HEK293T (cell line): ENCODE results near the gene SSR1.
"Not testable (repeated sequence)": the region's sequence is repeated elsewhere in the genome, so short reads cannot be mapped to it uniquely, and the experiment has no call there.

Source experiments
- CTCF ChIA-PET: fragments of 350-600 bp; formaldehyde crosslinking; extraction: SDS; loops from one replicate; lab custom pipeline; 2021; ENCODE audit warnings: antibody characterized with exemption, inconsistent platforms; lab: Yijun Ruan, JAX
- POLR2A ChIA-PET: fragments of 350-600 bp; formaldehyde crosslinking; extraction: SDS; loops from one replicate; lab custom pipeline; 2020; ENCODE audit warnings: antibody characterized with exemption, inconsistent platforms; lab: Yijun Ruan, JAX
- DNase-seq: peaks from one replicate; pipeline ENCODE4 v3.0.0; 2012; ENCODE audit warnings: mixed read lengths; ENCODE audit errors: extremely low spot score
- ARNT ChIP-seq: fragments of 450-650 bp; IDR thresholded peaks from 2 replicates; pipeline ENCODE4 v1.6.1; 2017; ENCODE audit warnings: mild to moderate bottlenecking
- BHLHE40 ChIP-seq: fragments of 450-650 bp; IDR thresholded peaks from 2 replicates; pipeline ENCODE4 v1.6.1; 2016; ENCODE audit warnings: mild to moderate bottlenecking, moderate library complexity, borderline replicate concordance
- CTBP1 ChIP-seq: fragments of 450-650 bp; IDR thresholded peaks from 2 replicates; pipeline ENCODE4 v1.6.1; 2016; ENCODE audit warnings: borderline replicate concordance
- ELF4 ChIP-seq: fragments of 450-650 bp; IDR thresholded peaks from 2 replicates; pipeline ENCODE4 v1.6.1; 2017; ENCODE audit warnings: antibody characterized with exemption
- FOXA1 ChIP-seq: fragments of 450-650 bp; IDR thresholded peaks from 2 replicates; pipeline ENCODE4 v1.6.1; 2016; ENCODE audit warnings: mild to moderate bottlenecking
- FOXK2 ChIP-seq: fragments of 450-650 bp; IDR thresholded peaks from 2 replicates; pipeline ENCODE4 v1.6.1; 2016; ENCODE audit warnings: mild to moderate bottlenecking
- FOXM1 ChIP-seq: fragments of 450-650 bp; IDR thresholded peaks from 2 replicates; pipeline ENCODE4 v1.6.1; 2017; ENCODE audit warnings: mild to moderate bottlenecking, borderline replicate concordance
- HDGF ChIP-seq: fragments of 450-650 bp; IDR thresholded peaks from 2 replicates; pipeline ENCODE4 v1.6.1; 2017; ENCODE audit warnings: antibody characterized with exemption, borderline replicate concordance
- L3MBTL2 ChIP-seq: fragments of 450-650 bp; conservative IDR thresholded peaks from 2 replicates; pipeline ENCODE4 v1.6.1; 2016; ENCODE audit warnings: mild to moderate bottlenecking
- LEF1 ChIP-seq: fragments of 450-650 bp; IDR thresholded peaks from 2 replicates; pipeline ENCODE4 v1.6.1; 2017; ENCODE audit warnings: mild to moderate bottlenecking, borderline replicate concordance
- NFRKB ChIP-seq: fragments of 450-650 bp; IDR thresholded peaks from 2 replicates; pipeline ENCODE4 v1.6.1; 2016; ENCODE audit warnings: mild to moderate bottlenecking, moderate library complexity
- SP1 ChIP-seq: fragments of 450-650 bp; IDR thresholded peaks from 2 replicates; pipeline ENCODE4 v1.6.1; 2017
- SUZ12 ChIP-seq: fragments of 450-650 bp; IDR thresholded peaks from 2 replicates; pipeline ENCODE4 v1.6.1; 2016; ENCODE audit warnings: mild to moderate bottlenecking
- TARDBP ChIP-seq: fragments of 450-650 bp; IDR thresholded peaks from 2 replicates; pipeline ENCODE4 v1.6.1; 2016
- ZNF384 ChIP-seq: fragments of 450-650 bp; IDR thresholded peaks from 2 replicates; pipeline ENCODE4 v1.6.1; 2016
- TF ChIP-seq, protein P1 (sequence below): fragments of 450-650 bp; IDR thresholded peaks from 2 replicates; pipeline ENCODE4 v1.6.1; 2016

SSR1 gene

GRCh38 chr6:7317538-7317937 lies 4.5 kb upstream of the SSR1 start:
- TF ChIP-seq SP1 (no peak), LEF1 (no peak), FOXA1 (no peak), FOXM1 (no peak), ZNF384 (no peak), ELF4 (no peak), TARDBP (no peak), ARNT (no peak), SUZ12 (no peak), L3MBTL2 (no peak), NFRKB (no peak), CTBP1 (no peak), BHLHE40 (no peak)
- TF ChIP-seq, protein P1, sequence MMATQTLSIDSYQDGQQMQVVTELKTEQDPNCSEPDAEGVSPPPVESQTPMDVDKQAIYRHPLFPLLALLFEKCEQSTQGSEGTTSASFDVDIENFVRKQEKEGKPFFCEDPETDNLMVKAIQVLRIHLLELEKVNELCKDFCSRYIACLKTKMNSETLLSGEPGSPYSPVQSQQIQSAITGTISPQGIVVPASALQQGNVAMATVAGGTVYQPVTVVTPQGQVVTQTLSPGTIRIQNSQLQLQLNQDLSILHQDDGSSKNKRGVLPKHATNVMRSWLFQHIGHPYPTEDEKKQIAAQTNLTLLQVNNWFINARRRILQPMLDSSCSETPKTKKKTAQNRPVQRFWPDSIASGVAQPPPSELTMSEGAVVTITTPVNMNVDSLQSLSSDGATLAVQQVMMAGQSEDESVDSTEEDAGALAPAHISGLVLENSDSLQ, result no peak
- no peak for DNase-seq
- CTCF ChIA-PET, result no interaction called here
- POLR2A ChIA-PET, result no interaction called here

- no peak for DNase-seq
- POLR2A ChIA-PET, result interaction anchor here (2.7 kb wide), 1 partner anchor 73 kb away, joined by 20 read pairs; the partner anchor contains the start of genes CAGE1 and RIOK1
- CTCF ChIA-PET, result interaction anchor here (0.6 kb wide), 1 partner anchor 20 kb away, joined by 4 read pairs; no protein-coding TSS in a partner anchor
- TF ChIP-seq BHLHE40, result no peak
- TF ChIP-seq L3MBTL2, result no peak
- TF ChIP-seq FOXK2, result no peak
- TF ChIP-seq ARNT, result no peak
- TF ChIP-seq LEF1, result no peak
- TF ChIP-seq CTBP1, result no peak
- TF ChIP-seq HDGF, result no peak
- no peak for TF ChIP-seq SP1
- TF ChIP-seq ELF4, result no peak
- TF ChIP-seq FOXM1, result no peak
- no peak for TF ChIP-seq TARDBP
Measured at GRCh38 chr6:7316658-7317533, 3.9 kb upstream of the SSR1 start.

- TF ChIP-seq SUZ12 (no peak), LEF1 (no peak), FOXA1 (no peak), SP1 (no peak), L3MBTL2 (no peak), BHLHE40 (no peak), HDGF (no peak), ARNT (no peak), ZNF384 (no peak), FOXM1 (no peak), FOXK2 (no peak), CTBP1 (no peak), TARDBP (no peak), ELF4 (no peak), NFRKB (no peak)
- TF ChIP-seq, protein P1, result no peak
- DNase-seq, result no peak
- POLR2A ChIA-PET, result interaction anchor here (2.7 kb wide), 1 partner anchor 74 kb away, joined by 20 read pairs; the partner anchor contains the start of genes CAGE1 and RIOK1
- CTCF ChIA-PET, result interaction anchor here (0.6 kb wide), 1 partner anchor 1710 kb away, joined by 3 read pairs; no protein-coding TSS in a partner anchor
Measured at GRCh38 chr6:7315948-7316365, 3.0 kb upstream of the SSR1 start.

- ChIA-PET POLR2A (interaction anchor here (2.3 to 2.7 kb wide), 2 partner anchors 9 to 74 kb away, joined by 14 to 20 read pairs; partner anchors contain the start of genes CAGE1 and RIOK1), CTCF (interaction anchor here (0.5 to 0.6 kb wide), 2 partner anchors 78 to 1710 kb away, joined by 3 read pairs; no protein-coding TSS in a partner anchor)
- DNase-seq, result not testable (repeated sequence)
Measured at GRCh38 chr6:7315087-7315947, 2.3 kb upstream of the SSR1 start.

DNA sequence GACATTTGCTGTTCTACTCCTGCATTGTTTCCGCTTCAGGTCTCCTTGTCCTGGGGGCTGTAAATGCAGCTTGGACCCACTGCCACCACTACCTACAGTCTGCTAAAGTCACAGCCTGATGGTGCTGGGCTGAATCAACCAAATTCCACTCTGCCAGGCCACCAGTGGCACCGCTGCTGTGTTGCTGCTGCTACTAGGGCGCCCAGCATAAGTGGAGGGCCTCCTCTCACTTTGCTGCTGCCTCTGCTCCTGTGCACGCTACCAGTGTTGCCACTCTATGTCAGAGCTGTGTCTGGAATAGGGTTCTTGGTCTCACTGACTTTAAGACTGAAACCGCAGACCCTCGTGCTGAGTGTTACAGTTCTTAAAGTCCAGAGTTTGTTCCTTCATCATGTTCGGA lies 1.4 kb upstream of the SSR1 start:
- TF ChIP-seq BHLHE40 (no peak), L3MBTL2 (no peak), LEF1 (no peak), NFRKB (no peak), FOXK2 (no peak), ARNT (no peak), ZNF384 (no peak), SUZ12 (no peak), CTBP1 (no peak), SP1 (no peak), HDGF (no peak), FOXM1 (no peak), ELF4 (no peak), FOXA1 (no peak), TARDBP (no peak)
- TF ChIP-seq, protein P1, result no peak
- CTCF ChIA-PET, result interaction anchor here (0.5 kb wide), 1 partner anchor 79 kb away, joined by 3 read pairs; no protein-coding TSS in a partner anchor
- POLR2A ChIA-PET, result interaction anchor here (2.3 to 2.7 kb wide), 2 partner anchors 10 to 75 kb away, joined by 14 to 20 read pairs; partner anchors contain the start of genes CAGE1 and RIOK1
- no peak for DNase-seq
